Activated CD4-positive, alpha-beta memory T cell treated with anti-CD3 and anti-CD28 coated beads for 36 hours (primary cell): ENCODE data around the gene MYO1H. TPM values are rescaled to one million over a fixed set of nuclear protein-coding genes. Genes with fewer than 3 reads are reported as not detected.

ENCODE experiments used
- CTCF ChIA-PET: fragments of 350-600 bp; sonication (Branson Sonifier 250); formaldehyde crosslinking; loops from one replicate; lab custom pipeline; 2021; ENCODE audit warnings: antibody characterized with exemption, inconsistent platforms; lab: Charles Lee
- POLR2A ChIA-PET: fragments of 350-600 bp; sonication (Branson Sonifier 250); formaldehyde crosslinking; loops from one replicate; lab custom pipeline; 2021; ENCODE audit warnings: antibody characterized with exemption; lab: Charles Lee
- DNase-seq: peaks from one replicate; pipeline ENCODE4 v3.0.0-alpha.2; 2020
- H3K27ac Mint-ChIP-seq: one replicate; pipeline ENCODE4 v1.8.0; 2021; ENCODE audit warnings: mixed read lengths
- H3K27me3 Mint-ChIP-seq: one replicate; pipeline ENCODE4 v1.8.0; 2021; ENCODE audit warnings: mixed read lengths
- H3K36me3 Mint-ChIP-seq: one replicate; pipeline ENCODE4 v1.8.0; 2021; ENCODE audit warnings: mixed read lengths
- H3K4me1 Mint-ChIP-seq: one replicate; pipeline ENCODE4 v1.8.0; 2021; ENCODE audit warnings: low read depth, mixed read lengths
- H3K4me3 Mint-ChIP-seq: one replicate; pipeline ENCODE4 v1.8.0; 2021; ENCODE audit warnings: mild to moderate bottlenecking, mixed read lengths
- H3K9me3 Mint-ChIP-seq: one replicate; pipeline ENCODE4 v1.8.0; 2021; ENCODE audit warnings: mixed read lengths
- intact Hi-C: fragments of 100-400 bp; cut with micrococcal nuclease; formaldehyde crosslinking; loops from one replicate; pipeline ENCODE4 v1.15.1; 2023
- total RNA-seq, 2 experiments: library from RNA; stranded (reverse); gene quantifications; one replicate each; pipeline ENCODE4 v1.2.3, GENCODE V29; 2021

MYO1H gene
- total RNA-seq, 2 experiments from 2014 or later: not detected

GRCh38 chr12:109477963-109478315, 130.2 kb downstream of the MYO1H start:
- Mint-ChIP-seq H3K9me3 (no peaks in the 10 kb centered on the region), H3K27me3 (no peaks in the 10 kb centered on the region), H3K27ac (peak overlapping the region; percentile 98), H3K4me3 (peak overlapping the region; percentile 91), H3K36me3 (peaks cover 3% of the 10 kb centered on the region), H3K4me1 (peaks cover 35% of the 10 kb centered on the region)
- ChIA-PET POLR2A (interaction anchor here (1.4 kb wide), 1 partner anchor 96 kb away, joined by 10 read pairs; the partner anchor contains the start of genes MMAB and MVK), CTCF (interaction anchor here (0.9 to 2.0 kb wide), 3 partner anchors 45 to 50 kb away, joined by 3 to 7 read pairs (median 3); no protein-coding TSS in a partner anchor)
- intact Hi-C loops: loop anchor here (1.0 to 2.0 kb wide), 4 partner anchors 15 to 235 kb away; partner anchors contain the start of genes FAM222A, MMAB and MVK
- DNase-seq: no peak

GRCh38 chr12:109479761-109480160, 132.1 kb downstream of the MYO1H start:
- H3K4me3 Mint-ChIP-seq: no peak overlapping the region
- ChIA-PET CTCF (no interaction called here), POLR2A (no interaction called here)
- H3K36me3 Mint-ChIP-seq: peaks cover 8% of the 10 kb centered on the region
- no peak overlapping the region for H3K27ac Mint-ChIP-seq
- peaks cover 32% of the 10 kb centered on the region for H3K4me1 Mint-ChIP-seq
- intact Hi-C loops: no loop called here
- no peaks in the 10 kb centered on the region for H3K9me3 Mint-ChIP-seq
- H3K27me3 Mint-ChIP-seq: no peaks in the 10 kb centered on the region
- no peak for DNase-seq

- H3K9me3 Mint-ChIP-seq: no peaks in the 10 kb centered on the region
- peaks cover 31% of the 10 kb centered on the region for H3K4me1 Mint-ChIP-seq
- H3K27ac Mint-ChIP-seq: no peak overlapping the region
- H3K36me3 Mint-ChIP-seq: peaks cover 14% of the 10 kb centered on the region
- H3K4me3 Mint-ChIP-seq: no peak overlapping the region
- DNase-seq: no peak
- intact Hi-C loops: no loop called here
- POLR2A ChIA-PET: no interaction called here
- no peaks in the 10 kb centered on the region for H3K27me3 Mint-ChIP-seq
- CTCF ChIA-PET: no interaction called here
Measured at GRCh38 chr12:109480356-109480755, 132.7 kb downstream of the MYO1H start.

- intact Hi-C loops: no loop called here
- CTCF ChIA-PET: no interaction called here
- Mint-ChIP-seq H3K9me3 (no peaks in the 10 kb centered on the region), H3K27me3 (no peaks in the 10 kb centered on the region), H3K36me3 (peaks cover 19% of the 10 kb centered on the region), H3K4me1 (peaks cover 16% of the 10 kb centered on the region), H3K27ac (no peak overlapping the region), H3K4me3 (no peak overlapping the region)
- DNase-seq: no peak
- POLR2A ChIA-PET: no interaction called here
Measured at GRCh38 chr12:109481863-109482262, 134.2 kb downstream of the MYO1H start.

GRCh38 chr12:109482491-109482890, 134.8 kb downstream of the MYO1H start:
- DNase-seq: no peak
- Mint-ChIP-seq H3K4me1 (peaks cover 16% of the 10 kb centered on the region), H3K27me3 (no peaks in the 10 kb centered on the region), H3K36me3 (peaks cover 16% of the 10 kb centered on the region), H3K27ac (no peak overlapping the region), H3K4me3 (no peak overlapping the region), H3K9me3 (no peaks in the 10 kb centered on the region)
- CTCF ChIA-PET: interaction anchor here (1.5 kb wide), 1 partner anchor 294 kb away, joined by 3 read pairs; no protein-coding TSS in a partner anchor
- POLR2A ChIA-PET: no interaction called here
- intact Hi-C loops: no loop called here

GRCh38 chr12:109482894-109483293, 135.2 kb downstream of the MYO1H start:
- H3K36me3 Mint-ChIP-seq: peaks cover 16% of the 10 kb centered on the region
- H3K4me1 Mint-ChIP-seq: peaks cover 16% of the 10 kb centered on the region
- CTCF ChIA-PET: interaction anchor here (1.5 to 1.8 kb wide), 2 partner anchors 50 to 294 kb away, joined by 3 to 6 read pairs; no protein-coding TSS in a partner anchor
- POLR2A ChIA-PET: no interaction called here
- H3K9me3 Mint-ChIP-seq: no peaks in the 10 kb centered on the region
- H3K4me3 Mint-ChIP-seq: no peak overlapping the region
- H3K27ac Mint-ChIP-seq: no peak overlapping the region
- intact Hi-C loops: no loop called here
- no peak for DNase-seq
- H3K27me3 Mint-ChIP-seq: no peaks in the 10 kb centered on the region

GRCh38 chr12:109483346-109483745, 135.6 kb downstream of the MYO1H start:
- Mint-ChIP-seq H3K4me3 (no peak overlapping the region), H3K4me1 (peaks cover 16% of the 10 kb centered on the region), H3K9me3 (no peaks in the 10 kb centered on the region), H3K27ac (no peak overlapping the region), H3K27me3 (no peaks in the 10 kb centered on the region), H3K36me3 (peaks cover 16% of the 10 kb centered on the region)
- intact Hi-C loops: no loop called here
- ChIA-PET CTCF (interaction anchor here (1.5 to 1.8 kb wide), 2 partner anchors 50 to 293 kb away, joined by 3 to 6 read pairs; no protein-coding TSS in a partner anchor), POLR2A (no interaction called here)
- no peak for DNase-seq

- H3K27me3 Mint-ChIP-seq: no peaks in the 10 kb centered on the region
- ChIA-PET POLR2A (no interaction called here), CTCF (interaction anchor here (1.2 kb wide), 1 partner anchor 52 kb away, joined by 3 read pairs; no protein-coding TSS in a partner anchor)
- H3K4me1 Mint-ChIP-seq: peaks cover under 1% of the 10 kb centered on the region
- H3K36me3 Mint-ChIP-seq: peaks cover 26% of the 10 kb centered on the region
- DNase-seq: no peak
- no peak overlapping the region for H3K4me3 Mint-ChIP-seq
- no peak overlapping the region for H3K27ac Mint-ChIP-seq
- no peaks in the 10 kb centered on the region for H3K9me3 Mint-ChIP-seq
- intact Hi-C loops: no loop called here
Measured at GRCh38 chr12:109485201-109485600, 137.5 kb downstream of the MYO1H start.

GRCh38 chr12:109487181-109488050, 139.7 kb downstream of the MYO1H start:
- Mint-ChIP-seq H3K27me3 (no peaks in the 10 kb centered on the region), H3K27ac (no peak overlapping the region), H3K9me3 (no peaks in the 10 kb centered on the region), H3K36me3 (peaks cover 31% of the 10 kb centered on the region), H3K4me1 (no peaks in the 10 kb centered on the region), H3K4me3 (no peak overlapping the region)
- intact Hi-C loops: no loop called here
- ChIA-PET CTCF (no interaction called here), POLR2A (no interaction called here)
- DNase-seq: no peak

GRCh38 chr12:109488051-109488665, 140.5 kb downstream of the MYO1H start:
- ChIA-PET POLR2A (no interaction called here), CTCF (no interaction called here)
- H3K27me3 Mint-ChIP-seq: no peaks in the 10 kb centered on the region
- H3K36me3 Mint-ChIP-seq: peaks cover 32% of the 10 kb centered on the region
- H3K27ac Mint-ChIP-seq: no peak overlapping the region
- DNase-seq: no peak
- intact Hi-C loops: no loop called here
- H3K4me1 Mint-ChIP-seq: no peaks in the 10 kb centered on the region
- H3K4me3 Mint-ChIP-seq: no peak overlapping the region
- no peaks in the 10 kb centered on the region for H3K9me3 Mint-ChIP-seq

- ChIA-PET CTCF (interaction anchor here (1.1 kb wide), 1 partner anchor 61 kb away, joined by 3 read pairs; no protein-coding TSS in a partner anchor), POLR2A (no interaction called here)
- Mint-ChIP-seq H3K4me1 (no peaks in the 10 kb centered on the region), H3K4me3 (no peak overlapping the region), H3K27me3 (no peaks in the 10 kb centered on the region), H3K36me3 (peaks cover 31% of the 10 kb centered on the region), H3K27ac (no peak overlapping the region), H3K9me3 (no peaks in the 10 kb centered on the region)
- intact Hi-C loops: no loop called here
- no peak for DNase-seq
Measured at GRCh38 chr12:109489016-109489954, 141.6 kb downstream of the MYO1H start.
